Neutrophil (primary cell): Measurements from ENCODE around the gene CFDP1.

Experiments used
- H3K27ac ChIP-seq: fragments of 200-600 bp; sonication (generic); 2 replicates; pipeline ENCODE4 v1.5.1; 2016; ENCODE audit warnings: mild to moderate bottlenecking, moderate library complexity
- H3K27me3 ChIP-seq: fragments of 200-600 bp; sonication (generic); 2 replicates; pipeline ENCODE4 v1.6.0; 2016; ENCODE audit warnings: mild to moderate bottlenecking
- H3K36me3 ChIP-seq: fragments of 200-600 bp; sonication (generic); 2 replicates; pipeline ENCODE4 v1.5.1; 2017
- H3K4me1 ChIP-seq, 2 experiments: fragments of 200-600 bp in 1 of 2; sonication (generic) in 1 of 2; 1 replicate in 1 of 2; 2 replicates in 1 of 2; pipeline versions ENCODE4 v1.5.1 to v1.6.1; 2013 to 2016; ENCODE audit warnings: low read depth in 1 of 2, low read length in 1 of 2, mild to moderate bottlenecking in 1 of 2, moderate library complexity in 1 of 2; ENCODE audit not compliant: control insufficient read depth in 1 of 2, insufficient read depth in 1 of 2
- H3K4me3 ChIP-seq, 2 experiments: fragments of 200-600 bp in 1 of 2; sonication (generic) in 1 of 2; 1 replicate in 1 of 2; 2 replicates in 1 of 2; pipeline ENCODE4 v1.5.1; 2013 to 2016; ENCODE audit warnings: low read depth in 1 of 2, low read length in 1 of 2, mild to moderate bottlenecking in 1 of 2, moderate library complexity in 1 of 2
- H3K9me3 ChIP-seq: fragments of 200-600 bp; sonication (generic); 2 replicates; pipeline ENCODE4 v1.5.1; 2016
- TF ChIP-seq, protein P1 (sequence below): fragments of 200-600 bp; sonication (generic); IDR thresholded peaks from 2 replicates; pipeline ENCODE4 v1.5.1; 2016; ENCODE audit warnings: antibody characterized with exemption

CFDP1 gene

DNA sequence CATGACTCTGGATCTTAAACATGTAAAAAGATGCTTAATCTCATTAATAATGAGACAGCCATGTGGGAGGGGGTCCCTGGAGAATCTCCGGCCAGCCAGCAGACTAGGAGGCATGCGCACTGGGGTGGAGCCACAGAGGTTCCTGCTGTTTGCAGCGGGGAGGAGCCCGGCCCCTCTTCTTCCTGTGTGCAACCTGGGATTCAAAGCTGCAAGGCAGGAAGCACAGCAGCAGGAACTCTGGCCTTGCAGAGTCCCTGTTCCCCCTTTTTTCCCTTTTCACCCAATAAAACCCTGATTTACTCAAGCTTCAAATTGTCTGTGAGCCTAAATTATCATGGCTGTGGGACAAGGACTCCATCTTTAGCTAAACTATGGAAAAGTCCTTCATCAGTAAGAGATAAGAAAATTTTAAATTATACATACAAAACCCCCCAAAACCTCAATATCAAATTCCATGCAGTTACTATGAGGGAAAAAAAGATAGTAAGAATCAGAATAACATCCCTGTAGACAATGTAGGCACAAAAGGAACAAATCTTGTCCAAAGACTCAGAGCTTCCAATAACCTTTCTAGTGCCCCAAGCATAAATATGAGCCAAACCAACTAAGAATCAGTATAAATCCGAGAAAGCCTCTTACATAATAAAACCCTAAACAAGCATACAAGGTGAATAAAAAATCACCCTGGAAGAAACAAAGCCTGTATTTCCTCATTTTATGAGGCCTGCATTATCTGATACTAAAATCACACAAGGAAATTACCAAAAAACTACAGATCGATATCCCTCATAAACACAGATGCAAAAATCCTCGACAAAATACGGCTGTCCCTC, 12.1 kb downstream of the CFDP1 start:
- TF ChIP-seq, protein P1, sequence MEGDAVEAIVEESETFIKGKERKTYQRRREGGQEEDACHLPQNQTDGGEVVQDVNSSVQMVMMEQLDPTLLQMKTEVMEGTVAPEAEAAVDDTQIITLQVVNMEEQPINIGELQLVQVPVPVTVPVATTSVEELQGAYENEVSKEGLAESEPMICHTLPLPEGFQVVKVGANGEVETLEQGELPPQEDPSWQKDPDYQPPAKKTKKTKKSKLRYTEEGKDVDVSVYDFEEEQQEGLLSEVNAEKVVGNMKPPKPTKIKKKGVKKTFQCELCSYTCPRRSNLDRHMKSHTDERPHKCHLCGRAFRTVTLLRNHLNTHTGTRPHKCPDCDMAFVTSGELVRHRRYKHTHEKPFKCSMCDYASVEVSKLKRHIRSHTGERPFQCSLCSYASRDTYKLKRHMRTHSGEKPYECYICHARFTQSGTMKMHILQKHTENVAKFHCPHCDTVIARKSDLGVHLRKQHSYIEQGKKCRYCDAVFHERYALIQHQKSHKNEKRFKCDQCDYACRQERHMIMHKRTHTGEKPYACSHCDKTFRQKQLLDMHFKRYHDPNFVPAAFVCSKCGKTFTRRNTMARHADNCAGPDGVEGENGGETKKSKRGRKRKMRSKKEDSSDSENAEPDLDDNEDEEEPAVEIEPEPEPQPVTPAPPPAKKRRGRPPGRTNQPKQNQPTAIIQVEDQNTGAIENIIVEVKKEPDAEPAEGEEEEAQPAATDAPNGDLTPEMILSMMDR = no peak
- Histone ChIP-seq H3K4me1 (peaks cover 7 to 12% of the 10 kb centered on the region in 2 experiments), H3K4me3 (peak overlapping the region; percentile 20 to 31), H3K27me3 (no peaks in the 10 kb centered on the region), H3K27ac (peak overlapping the region; percentile 10), H3K36me3 (no peaks in the 10 kb centered on the region), H3K9me3 (no peaks in the 10 kb centered on the region)

DNA sequence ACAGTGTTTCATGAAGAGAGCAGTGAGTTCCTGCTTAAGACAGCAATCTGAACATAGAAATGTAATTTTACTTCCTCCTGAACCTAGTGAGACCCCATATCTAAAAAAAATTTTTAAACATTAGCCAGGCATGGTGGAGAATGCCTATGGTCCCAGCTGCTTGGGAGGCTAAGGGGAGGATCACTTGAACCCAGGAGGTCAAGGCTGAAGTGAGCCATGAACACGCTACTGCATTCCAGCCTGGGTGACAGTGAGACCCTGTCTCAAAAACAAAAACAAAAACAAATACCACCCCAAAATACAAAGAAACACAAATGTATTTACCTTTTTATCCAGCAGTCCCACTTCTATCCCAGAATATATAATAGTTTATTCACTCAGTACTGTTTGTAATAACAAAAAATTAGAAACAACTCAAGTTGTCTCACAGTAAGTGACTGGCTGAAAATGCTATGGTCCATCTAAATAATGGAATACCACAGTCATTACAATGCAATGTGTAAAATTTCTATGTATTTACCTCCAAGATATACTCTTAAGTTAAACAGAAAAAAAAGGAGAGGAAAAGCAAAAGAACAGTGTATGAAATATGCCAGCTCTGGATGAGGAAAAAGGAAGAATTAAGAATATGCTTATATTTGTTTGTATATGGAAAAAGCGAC, 16.3 kb downstream of the CFDP1 start:
- Histone ChIP-seq H3K27me3 (no peaks in the 10 kb centered on the region), H3K9me3 (no peaks in the 10 kb centered on the region), H3K4me3 (no peak overlapping the region), H3K4me1 (peaks cover 7 to 12% of the 10 kb centered on the region in 2 experiments), H3K27ac (no peak overlapping the region), H3K36me3 (peaks cover 6% of the 10 kb centered on the region)
- TF ChIP-seq, protein P1 = no peak

DNA sequence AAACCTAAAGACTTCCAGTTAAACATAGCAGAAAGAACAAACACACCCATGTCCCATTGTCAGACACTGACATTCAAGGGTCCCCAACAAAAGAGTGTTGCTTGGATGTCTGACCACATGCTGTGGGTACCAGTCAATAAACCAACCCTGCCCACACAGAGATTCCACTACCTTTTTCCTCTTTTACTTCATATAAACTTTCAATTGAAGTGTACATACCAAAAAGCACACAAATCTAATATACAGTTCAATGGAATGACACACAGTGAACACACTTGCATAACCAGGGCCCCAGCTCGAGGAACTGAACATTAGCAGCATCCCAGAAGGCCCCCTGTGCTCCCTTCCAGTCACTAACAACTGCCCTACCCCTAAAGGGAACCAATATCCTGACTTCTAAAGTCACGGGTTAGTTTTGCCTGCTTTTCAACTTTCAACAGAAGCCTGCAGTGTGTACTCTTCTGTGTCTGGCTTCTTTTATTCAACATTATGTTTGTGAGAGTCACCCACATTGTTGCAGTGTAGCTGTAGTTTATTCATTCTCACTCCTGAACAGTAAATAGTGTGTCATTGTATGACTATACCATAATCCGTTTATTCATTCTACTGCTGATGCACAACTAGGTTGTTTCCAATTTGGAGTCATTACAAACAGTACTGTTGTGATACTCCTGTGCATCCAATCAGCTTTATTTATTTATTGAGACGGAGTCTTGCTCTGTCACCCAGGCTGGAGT, 18.0 kb downstream of the CFDP1 start:
- no peaks in the 10 kb centered on the region for H3K9me3 ChIP-seq
- TF ChIP-seq, protein P1 = no peak
- peaks cover 15% of the 10 kb centered on the region for H3K36me3 ChIP-seq
- no peak overlapping the region for H3K4me3 ChIP-seq
- H3K4me1 ChIP-seq = no peaks in the 10 kb centered on the region
- H3K27ac ChIP-seq = no peak overlapping the region
- H3K27me3 ChIP-seq = no peaks in the 10 kb centered on the region

DNA sequence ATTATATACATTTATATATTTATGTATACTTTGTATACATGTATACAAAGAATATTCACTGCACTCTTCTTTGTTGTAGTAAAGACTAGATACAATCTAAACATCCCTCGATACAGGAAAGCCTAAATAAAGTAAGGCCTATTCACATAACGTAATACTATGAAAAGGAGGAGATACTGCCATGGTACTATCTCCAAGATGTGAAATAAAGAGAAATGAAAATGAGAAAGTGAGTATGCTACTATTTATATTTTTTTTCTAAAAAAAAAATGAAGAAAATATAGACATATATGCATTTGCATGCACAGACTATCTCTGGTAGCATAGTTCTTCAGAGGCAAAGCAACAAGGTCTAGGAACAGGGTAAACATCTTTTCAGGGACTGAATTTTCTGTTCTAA, 19.4 kb downstream of the CFDP1 start:
- Histone ChIP-seq H3K27ac (no peak overlapping the region), H3K4me3 (no peak overlapping the region), H3K36me3 (peaks cover 15% of the 10 kb centered on the region), H3K27me3 (no peaks in the 10 kb centered on the region), H3K9me3 (no peaks in the 10 kb centered on the region), H3K4me1 (no peaks in the 10 kb centered on the region)
- TF ChIP-seq, protein P1 = no peak

DNA sequence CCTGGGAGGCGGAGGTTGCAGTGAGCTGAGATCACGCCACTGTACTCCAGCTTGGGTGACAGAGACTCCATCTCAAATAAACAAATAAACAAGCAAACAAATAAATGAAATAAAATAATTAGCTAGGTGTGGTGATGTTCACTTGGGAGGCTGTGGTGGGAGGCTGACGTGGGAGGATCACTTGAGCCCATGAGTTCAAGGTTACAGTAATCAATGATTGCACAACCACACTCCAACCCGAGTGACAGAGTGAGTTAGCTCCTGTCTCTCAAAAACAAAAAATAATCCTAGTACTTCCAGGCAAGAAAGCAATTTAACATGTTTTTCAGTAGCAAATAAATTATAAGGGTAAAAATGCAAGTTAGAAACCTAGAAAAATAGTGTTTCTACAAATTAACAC, 26.4 kb downstream of the CFDP1 start:
- Histone ChIP-seq H3K9me3 (no peaks in the 10 kb centered on the region), H3K36me3 (peaks cover 9% of the 10 kb centered on the region), H3K4me3 (no peak overlapping the region), H3K4me1 (peaks cover 0 to 5% of the 10 kb centered on the region in 2 experiments), H3K27ac (no peak overlapping the region), H3K27me3 (no peaks in the 10 kb centered on the region)
- TF ChIP-seq, protein P1 = no peak
